Measurements from ENCODE around the gene GABRA1. TPM values are rescaled to one million over a fixed set of nuclear protein-coding genes. Genes with fewer than 3 reads are reported as not detected.

The GABRA1 gene
- total RNA-seq, 1 donor from 2014 or later, result not detected

Other genes with a start within 250 kb of the GABRA1 start
- gene GABRA6, start 162.4 kb upstream of the GABRA1 start, total RNA-seq, result under 0.01 TPM in 1 of 2 replicates, not detected in the other
- gene GABRG2, start 219.7 kb downstream of the GABRA1 start, total RNA-seq, result not detected in 2 replicates